Bronchus fibroblast of lung (primary cell): ENCODE measurements around the gene PALM. TPM values are rescaled to one million over a fixed set of nuclear protein-coding genes. Genes with fewer than 3 reads are reported as not detected.

Source experiments
- total RNA-seq: library from RNA; depleted of rRNA; stranded (reverse); fragments of >200 nt; gene quantifications from 2 replicates; pipeline ENCODE4 v1.2.3, GENCODE V29; 2015

Gene PALM, protein sequence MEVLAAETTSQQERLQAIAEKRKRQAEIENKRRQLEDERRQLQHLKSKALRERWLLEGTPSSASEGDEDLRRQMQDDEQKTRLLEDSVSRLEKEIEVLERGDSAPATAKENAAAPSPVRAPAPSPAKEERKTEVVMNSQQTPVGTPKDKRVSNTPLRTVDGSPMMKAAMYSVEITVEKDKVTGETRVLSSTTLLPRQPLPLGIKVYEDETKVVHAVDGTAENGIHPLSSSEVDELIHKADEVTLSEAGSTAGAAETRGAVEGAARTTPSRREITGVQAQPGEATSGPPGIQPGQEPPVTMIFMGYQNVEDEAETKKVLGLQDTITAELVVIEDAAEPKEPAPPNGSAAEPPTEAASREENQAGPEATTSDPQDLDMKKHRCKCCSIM
- 9.2 and 10.1 TPM in 2 replicates for total RNA-seq

GRCh38 chr19:708154-709143 is at the start of gene PALM:
Gene PALM, plus strand, starts transcription at chr19:708935. Its CDS starts 212 bp downstream, at chr19:709147.

DNA sequence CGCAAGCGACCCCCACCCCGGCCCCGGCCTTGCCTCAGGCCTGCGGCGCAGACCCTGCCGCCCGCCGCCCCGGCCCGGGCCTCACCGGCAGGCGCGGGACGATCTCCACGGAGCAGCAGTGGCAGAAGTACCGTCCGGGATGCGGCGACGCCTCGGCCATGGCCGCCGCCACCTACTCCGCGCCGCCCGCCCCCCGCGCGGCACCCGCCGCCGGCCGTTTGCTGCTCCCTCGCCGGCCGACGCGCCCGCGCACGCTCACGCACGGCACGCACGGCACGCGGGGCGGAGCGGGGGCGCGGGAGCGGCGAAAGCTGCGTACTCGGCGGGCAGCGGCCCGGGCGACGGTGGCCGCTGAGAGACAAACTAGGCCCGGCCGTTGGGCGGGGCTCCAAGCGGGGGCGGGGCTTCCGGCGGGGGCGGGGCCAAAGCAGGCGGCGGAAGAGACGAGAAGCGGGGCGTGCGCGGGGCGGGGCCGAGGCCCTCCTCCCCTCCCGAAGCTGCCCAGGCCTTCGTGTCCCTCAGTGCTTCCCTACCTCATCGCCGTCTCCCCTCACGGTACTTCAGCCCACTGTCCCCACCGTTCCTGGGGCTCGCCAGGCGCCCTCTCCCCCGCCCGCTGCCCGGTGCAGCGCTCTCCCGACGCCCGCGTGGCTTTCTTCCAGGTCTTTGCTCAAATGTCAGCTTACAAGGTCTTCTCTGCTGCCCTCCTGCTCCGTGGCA is 45.6 kb upstream of the PALM start, which contains the start of gene RNF126:
TSS of gene RNF126 (minus strand) at position 253 of the 720 bp plus-strand sequence. CDS start at position 160, 93 bp downstream.

GRCh38 chr19:676339-677105 is 32.2 kb upstream of the PALM start, which contains the start of gene FSTL3:
Gene FSTL3, plus strand, starts transcription at chr19:676392. Its CDS starts 32 bp downstream, at chr19:676424.

GRCh38 chr19:695352-695949 is 13.3 kb upstream of the PALM start, which contains the start of gene PRSS57:
Gene PRSS57, minus strand, starts transcription at chr19:695452. Its CDS starts 22 bp downstream, at chr19:695430.

GRCh38 chr19:750640-751423 is 42.1 kb downstream of the PALM start, which contains the start of gene MISP:
Gene MISP, plus strand, starts transcription at chr19:751112. Its CDS starts 5,835 bp downstream, at chr19:756947.

GRCh38 chr19:796692-797527 is 88.2 kb downstream of the PALM start, which contains the start of gene PTBP1:
Gene PTBP1, plus strand, starts transcription at chr19:797452. Its CDS starts 46 bp downstream, at chr19:797498.

Other genes starting within 250 kb of the PALM start
- 0.30 and 0.34 TPM in 2 replicates for gene SHC2, start 247.9 kb upstream of the PALM start, total RNA-seq
- gene MADCAM1, start 212.4 kb upstream of the PALM start, total RNA-seq: 0.50 TPM in 1 of 2 replicates, not detected in the other
- 32.8 and 33.3 TPM in 2 replicates for gene TPGS1, start 201.4 kb upstream of the PALM start, total RNA-seq
- gene CDC34, start 177.2 kb upstream of the PALM start, total RNA-seq: 65.4 and 72.6 TPM in 2 replicates
- 0.30 TPM in 1 of 2 replicates, not detected in the other for gene GZMM, start 164.9 kb upstream of the PALM start, total RNA-seq
- 569 and 576 TPM in 2 replicates for gene BSG, start 136.3 kb upstream of the PALM start, total RNA-seq
- 0.17 and 0.30 TPM in 2 replicates for gene HCN2, start 119.1 kb upstream of the PALM start, total RNA-seq
- 25.6 and 28.4 TPM in 2 replicates for gene POLRMT, start 75.4 kb upstream of the PALM start, total RNA-seq
- gene FGF22, start 69.1 kb upstream of the PALM start, total RNA-seq: 0.30 and 0.34 TPM in 2 replicates
- gene RNF126, start 45.7 kb upstream of the PALM start, total RNA-seq: 55.8 and 63.0 TPM in 2 replicates
- 81.8 and 89.3 TPM in 2 replicates for gene FSTL3, start 32.5 kb upstream of the PALM start, total RNA-seq
- gene PRSS57, start 13.5 kb upstream of the PALM start, total RNA-seq: not detected in 2 replicates
- under 0.01 TPM in 1 of 2 replicates, not detected in the other for gene MISP, start 42.2 kb downstream of the PALM start, total RNA-seq
- 229 and 250 TPM in 2 replicates for gene PTBP1, start 88.5 kb downstream of the PALM start, total RNA-seq
- 3.4 and 4.7 TPM in 2 replicates for gene PLPPR3, start 113.0 kb downstream of the PALM start, total RNA-seq
- gene AZU1, start 118.9 kb downstream of the PALM start, total RNA-seq: not detected in 2 replicates
- gene PRTN3, start 132.1 kb downstream of the PALM start, total RNA-seq: not detected in 2 replicates
- gene ELANE, start 143.4 kb downstream of the PALM start, total RNA-seq: 0.15 and 0.50 TPM in 2 replicates
- 7.0 and 7.6 TPM in 2 replicates for gene CFD, start 150.7 kb downstream of the PALM start, total RNA-seq
- 48.6 and 50.4 TPM in 2 replicates for gene MED16, start 184.3 kb downstream of the PALM start, total RNA-seq
- gene RNU6-9, start 184.5 kb downstream of the PALM start, total RNA-seq: not detected in 2 replicates
- gene R3HDM4, start 204.3 kb downstream of the PALM start, total RNA-seq: 35.1 and 38.0 TPM in 2 replicates
- not detected in 2 replicates for gene KISS1R, start 208.4 kb downstream of the PALM start, total RNA-seq
- 6.7 and 8.7 TPM in 2 replicates for gene ARID3A, start 217.1 kb downstream of the PALM start, total RNA-seq